Smooth muscle cell (in vitro differentiated cells): ENCODE measurements around the gene FKBP2. TPM values are rescaled to one million over a fixed set of nuclear protein-coding genes. Genes with fewer than 3 reads are reported as not detected.

Experiments used
- DNase-seq: peaks from one replicate; lab custom pipeline; 2025; ENCODE audit not compliant: unreplicated experiment; lab: John Stamatoyannopoulos, UW
- H2AFZ ChIP-seq: fragments of 200-600 bp; sonication (generic); 2 replicates; pipeline ENCODE4 v1.6.0; 2016; ENCODE audit warnings: antibody characterized with exemption, low read depth, mild to moderate bottlenecking
- H3F3A ChIP-seq: fragments of 200-600 bp; sonication (generic); 2 replicates; pipeline ENCODE4 v1.6.0; 2017; ENCODE audit warnings: antibody characterized with exemption, low read depth
- H3K27ac ChIP-seq: fragments of 200-600 bp; sonication (generic); 2 replicates; pipeline ENCODE4 v1.5.1; 2016; ENCODE audit warnings: low read depth, mild to moderate bottlenecking
- H3K27me3 ChIP-seq: fragments of 200-600 bp; sonication (generic); 2 replicates; pipeline ENCODE4 v1.6.1; 2016; ENCODE audit warnings: low read depth, mild to moderate bottlenecking
- H3K36me3 ChIP-seq: fragments of 200-600 bp; sonication (generic); 2 replicates; pipeline ENCODE4 v1.5.1; 2016; ENCODE audit warnings: low read depth
- H3K4me1 ChIP-seq: fragments of 200-600 bp; sonication (generic); 2 replicates; pipeline ENCODE4 v1.5.1; 2016; ENCODE audit warnings: low read depth
- H3K4me2 ChIP-seq: fragments of 200-600 bp; sonication (generic); 2 replicates; pipeline ENCODE4 v1.6.0; 2016; ENCODE audit warnings: mild to moderate bottlenecking
- H3K4me3 ChIP-seq: fragments of 200-600 bp; sonication (generic); 2 replicates; pipeline ENCODE4 v1.5.1; 2016; ENCODE audit warnings: mild to moderate bottlenecking
- H3K79me2 ChIP-seq: fragments of 200-600 bp; sonication (generic); 2 replicates; pipeline ENCODE4 v1.6.0; 2016; ENCODE audit warnings: low read depth, mild to moderate bottlenecking
- H3K9ac ChIP-seq: fragments of 200-600 bp; sonication (generic); 2 replicates; pipeline ENCODE4 v1.6.0; 2016; ENCODE audit warnings: low read depth
- H3K9me3 ChIP-seq: fragments of 200-600 bp; sonication (generic); replicated peaks from 2 replicates; pipeline ENCODE4 v1.5.1; 2016; ENCODE audit warnings: low read depth
- H4K20me1 ChIP-seq: fragments of 200-600 bp; sonication (generic); 2 replicates; pipeline ENCODE4 v1.6.0; 2016; ENCODE audit warnings: low read depth
- CTCF ChIP-seq: fragments of 200-600 bp; sonication (generic); IDR thresholded peaks from 2 replicates; pipeline ENCODE4 v1.5.1; 2017; ENCODE audit warnings: borderline replicate concordance, mild to moderate bottlenecking, antibody characterized with exemption; ENCODE audit not compliant: insufficient read depth, poor library complexity, severe bottlenecking
- WGBS: methylation state at CpG from one replicate; pipeline ENCODE4 v1.1.7; 2016; ENCODE audit warnings: low lambda C conversion rate; 5-methylcytosine and 5-hydroxymethylcytosine counted together
- polyA plus RNA-seq: library from polyadenylated mRNA; unstranded; fragments of >200 nt; fragmentation: Nextera tagmentation; extraction: Ambion mirVana; gene quantifications from 2 replicates; pipeline ENCODE4 v1.2.1, GENCODE V29; 2016
- total RNA-seq: library from RNA; depleted of rRNA; stranded (reverse); fragments of >200 nt; gene quantifications from 2 replicates; pipeline ENCODE4 v1.2.3, GENCODE V29; 2014

FKBP2 gene
- 31.0 and 51.3 TPM in 2 replicates for total RNA-seq
- polyA plus RNA-seq, result 231 and 246 TPM in 2 replicates

GRCh38 chr11:64240435-64241240 lies at the start of gene FKBP2:
Gene FKBP2, plus strand, starts transcription at chr11:64241095. Its CDS starts 1,293 bp downstream, at chr11:64242388.
- Histone ChIP-seq H3K27ac (peak within 1 kb of the TSS; percentile 93), H3K79me2 (peaks cover 11% of the 10 kb centered on the region), H4K20me1 (peaks cover 31% of the 10 kb centered on the region), H3K9ac (peak within 1 kb of the TSS; percentile 90), H2AFZ (no peak within 1 kb of the TSS), H3K4me2 (peak within 1 kb of the TSS; percentile 96), H3K4me1 (peaks cover 13% of the 10 kb centered on the region), H3K4me3 (peak within 1 kb of the TSS; percentile 89), H3F3A (peaks cover 17% of the 10 kb centered on the region), H3K36me3 (no peaks in the 10 kb centered on the region), H3K27me3 (no peaks in the 10 kb centered on the region), H3K9me3 (no peaks in the 10 kb centered on the region)
- 3% methylated on average over 27 of the region's 58 CpGs for WGBS
- peak; percentile 99 for DNase-seq
- no peak for TF ChIP-seq CTCF

- Histone ChIP-seq H3F3A (peaks cover 4% of the 10 kb centered on the region), H3K79me2 (peaks cover 12% of the 10 kb centered on the region), H3K9me3 (no peaks in the 10 kb centered on the region), H3K27me3 (no peaks in the 10 kb centered on the region), H3K9ac (no peak overlapping the region), H3K36me3 (peaks cover 25% of the 10 kb centered on the region), H3K4me1 (no peaks in the 10 kb centered on the region), H2AFZ (no peak overlapping the region), H4K20me1 (peaks cover 71% of the 10 kb centered on the region), H3K27ac (no peak overlapping the region), H3K4me3 (no peak overlapping the region), H3K4me2 (no peak overlapping the region)
- no peak for DNase-seq
- 74% methylated on average over 5 of the region's 5 CpGs for WGBS
- no peak for TF ChIP-seq CTCF
Observed at GRCh38 chr11:64192434-64192833, 48.5 kb upstream of the FKBP2 start.

GRCh38 chr11:64196626-64197025 lies 44.3 kb upstream of the FKBP2 start:
- Histone ChIP-seq H2AFZ (no peak overlapping the region), H3K27me3 (no peaks in the 10 kb centered on the region), H3K4me1 (no peaks in the 10 kb centered on the region), H3K4me2 (no peak overlapping the region), H4K20me1 (peaks cover 47% of the 10 kb centered on the region), H3K9ac (no peak overlapping the region), H3F3A (no peaks in the 10 kb centered on the region), H3K79me2 (peaks cover 12% of the 10 kb centered on the region), H3K36me3 (peaks cover 34% of the 10 kb centered on the region), H3K9me3 (no peaks in the 10 kb centered on the region), H3K27ac (no peak overlapping the region), H3K4me3 (no peak overlapping the region)
- WGBS, result 59% methylated on average over 9 of the region's 9 CpGs
- no peak for TF ChIP-seq CTCF
- no peak for DNase-seq
